K562 (cell line): ENCODE data around the gene RTCB. TPM values are rescaled to one million over a fixed set of nuclear protein-coding genes. Genes with fewer than 3 reads are reported as not detected.

ENCODE experiments used
- ATAC-seq: fragments of 200-7000 bp; cut with Tn5 transposase; 3 replicates; pipeline ENCODE4 v1.9.1; 2020; ENCODE audit warnings: moderate library complexity
- BruUV-seq: library from RNA; stranded (reverse); fragments of 400-500 nt; replicated peaks from 2 replicates; lab custom pipeline; 2021; lab: Mats Ljungman, UMichigan
- CTCF ChIA-PET: fragments of 300-600 bp; formaldehyde crosslinking; extraction: SDS; loops from one replicate; lab custom pipeline; 2021; ENCODE audit warnings: low intra/inter-chr PET ratio; lab: Yijun Ruan, JAX
- POLR2A ChIA-PET: fragments of 300-600, 350-650 bp; sonication (Branson Sonifier 250); formaldehyde crosslinking; extraction: SDS; loops from one replicate; lab custom pipeline; 2021; ENCODE audit warnings: antibody characterized with exemption, inconsistent platforms; lab: Yijun Ruan, JAX
- DNase-seq, 4 experiments: peaks; one replicate each; pipeline versions ENCODE4 v3.0.0 to v3.0.0-alpha.2; 2011 to 2018; ENCODE audit warnings: low spot score in 3 of 4, mixed read lengths in 3 of 4; ENCODE audit errors: extremely low read depth in 1 of 4
- FAIRE-seq: peaks from 2 replicates; lab custom pipeline; 2011; peaks lifted over from hg19 to GRCh38; lab: Jason Lieb, UNC
- H2AFZ ChIP-seq: 2 replicates; pipeline ENCODE4 v1.6.0; 2011; ENCODE audit warnings: low read depth, low read length, control low read depth, inconsistent platforms
- H3K27ac ChIP-seq: fragments of 200-600 bp; 3 replicates; pipeline ENCODE4 v1.8.0; 2011; ENCODE audit warnings: low read depth, mild to moderate bottlenecking, control low read depth, inconsistent platforms, low read length, moderate library complexity, mixed read lengths; ENCODE audit errors: extremely low read depth
- H3K27me3 ChIP-seq, 2 experiments: fragments of 300-600 bp in 1 of 2; 2 replicates in 1 of 2; 3 replicates in 1 of 2; pipeline versions ENCODE4 v1.6.0 to v1.8.0; 2011; ENCODE audit warnings: inconsistent platforms in 2 of 2, low read length in 2 of 2, mild to moderate bottlenecking in 1 of 2, mixed read lengths in 1 of 2, moderate library complexity in 1 of 2; ENCODE audit not compliant: control insufficient read depth in 2 of 2, insufficient read depth in 2 of 2
- H3K36me3 ChIP-seq: fragments of 300-600 bp; 3 replicates; pipeline ENCODE4 v1.8.0; 2011; ENCODE audit warnings: mild to moderate bottlenecking, low read length, inconsistent platforms; ENCODE audit not compliant: control insufficient read depth, insufficient read depth
- H3K4me1 ChIP-seq, 2 experiments: fragments of 200-600 bp in 1 of 2; replicated peaks in 1 of 2; 2 replicates in 1 of 2; 3 replicates in 1 of 2; pipeline versions ENCODE4 v1.5.1 to v1.8.0; 2011; ENCODE audit warnings: inconsistent platforms in 2 of 2, low read length in 2 of 2, mild to moderate bottlenecking in 1 of 2, mixed read lengths in 1 of 2, moderate library complexity in 1 of 2; ENCODE audit not compliant: control insufficient read depth in 2 of 2, insufficient read depth in 2 of 2
- H3K4me2 ChIP-seq: 2 replicates; pipeline ENCODE4 v1.6.1; 2011; ENCODE audit warnings: low read length, control low read depth, inconsistent platforms, mixed read lengths; ENCODE audit not compliant: insufficient read depth
- H3K4me3 ChIP-seq: fragments of 200-600 bp; sonication (generic), shearing (Covaris generic); 2 replicates; pipeline ENCODE4 v1.5.1; 2016; ENCODE audit warnings: control low read depth, inconsistent platforms
- H3K79me2 ChIP-seq: fragments of 200-600 bp; 3 replicates; pipeline ENCODE4 v1.8.0; 2011; ENCODE audit warnings: low read length, inconsistent platforms; ENCODE audit not compliant: control insufficient read depth, insufficient read depth
- H3K9ac ChIP-seq, 2 experiments: 2 replicates each; pipeline versions ENCODE4 v1.6.0 to v1.6.1; 2011; ENCODE audit warnings: low read depth in 2 of 2, low read length in 2 of 2, control low read depth in 1 of 2, inconsistent platforms in 1 of 2, mild to moderate bottlenecking in 1 of 2, mixed read lengths in 1 of 2; ENCODE audit not compliant: insufficient read depth in 1 of 2
- H3K9me1 ChIP-seq: one replicate; pipeline ENCODE4 v1.6.0; 2011; ENCODE audit warnings: inconsistent platforms, mild to moderate bottlenecking, low read length, moderate library complexity; ENCODE audit not compliant: control insufficient read depth, insufficient read depth
- H3K9me3 ChIP-seq: replicated peaks from 2 replicates; pipeline ENCODE4 v1.5.1; 2011; ENCODE audit warnings: low read depth, low read length, inconsistent platforms; ENCODE audit not compliant: control insufficient read depth, insufficient read depth
- H4K20me1 ChIP-seq: replicated peaks from 2 replicates; pipeline ENCODE4 v1.6.1; 2011; ENCODE audit warnings: low read length, inconsistent platforms, mixed read lengths; ENCODE audit not compliant: control insufficient read depth, insufficient read depth
- EP300 ChIP-seq: IDR thresholded peaks from 2 replicates; pipeline ENCODE4 v1.6.1; 2012; ENCODE audit warnings: low read length, improper control_type of control experiment
- FOSL1 ChIP-seq: fragments of 200-800 bp; sonication (Bioruptor generic); conservative IDR thresholded peaks from 2 replicates; pipeline ENCODE4 v1.6.1; 2016; ENCODE audit warnings: missing genetic modification characterization, missing compliant biosample characterization
- FOXK1 ChIP-seq: sonication (generic); formaldehyde crosslinking; IDR thresholded peaks from 2 replicates; pipeline ENCODE4 v1.8.0; 2022; ENCODE audit warnings: missing genetic modification reagents, mild to moderate bottlenecking, borderline replicate concordance
- ILF3 ChIP-seq: fragments of 450-650 bp; IDR thresholded peaks from 2 replicates; pipeline ENCODE4 v1.6.1; 2018; ENCODE audit warnings: antibody characterized with exemption, mild to moderate bottlenecking, moderate library complexity, borderline replicate concordance
- NCOA2 ChIP-seq, 2 experiments: fragments of 450-650 bp; IDR thresholded peaks; 2 replicates each; pipeline ENCODE4 v1.6.1; 2018; ENCODE audit warnings: mild to moderate bottlenecking in 2 of 2, moderate library complexity in 1 of 2; ENCODE audit not compliant: partially characterized antibody in 2 of 2
- PHB ChIP-seq: fragments of 250-450 bp; sonication (Bioruptor Pico); IDR thresholded peaks from 2 replicates; pipeline ENCODE4 v1.5.0; 2021
- POLR2AphosphoS5 ChIP-seq: IDR thresholded peaks from 2 replicates; pipeline ENCODE4 v1.6.1; 2011; ENCODE audit warnings: mild to moderate bottlenecking, low read depth, low read length, moderate library complexity; ENCODE audit not compliant: control insufficient read depth, insufficient read depth
- SPI1 ChIP-seq: IDR thresholded peaks from 2 replicates; pipeline ENCODE4 v1.6.1; 2011; ENCODE audit warnings: low read depth, low read length, control low read depth, borderline replicate concordance
- WGBS: fragments of 100-300 bp; shearing (Covaris generic); methylation state at CpG from one replicate; pipeline ENCODE4 v1.1.6; 2016; ENCODE audit warnings: low coverage, mixed read lengths; ENCODE audit not compliant: insufficient coverage; ENCODE audit errors: missing lambda C conversion rate; 5-methylcytosine and 5-hydroxymethylcytosine counted together
- in situ Hi-C: fragments of 300-500 bp; cut with MboI; formaldehyde crosslinking; loops from 4 replicates; pipeline ENCODE4 v1.15.0; 2018; ENCODE audit warnings: inconsistent platforms, mixed read lengths
- intact Hi-C: fragments of 100-400 bp; cut with micrococcal nuclease; formaldehyde crosslinking; loops from 2 replicates; pipeline ENCODE4 v1.14.2; 2022
- polyA plus RNA-seq, 8 experiments: library from polyadenylated mRNA; depleted of rRNA in 4 of 8; stranded (reverse) in 5 of 8; unstranded in 3 of 8; fragments of >200 nt; fragmentation: Nextera tagmentation in 2 of 8; fragmentation: Illumina TruSeq in 1 of 8; extraction: Ambion mirVana in 2 of 8; extraction: Trizol in 1 of 8; gene quantifications; 2 replicates each; pipeline versions ENCODE4 v1.2.1 to v1.2.3, GENCODE V29; 2011 to 2014; ENCODE audit warnings: inconsistent platforms in 1 of 8, missing spikeins in 1 of 8
- total RNA-seq, 7 experiments: library from RNA; depleted of rRNA in 6 of 7; stranded (reverse); fragments of >200 nt in 6 of 7; fragmentation: Illumina TruSeq in 2 of 7; extraction: Trizol in 2 of 7; gene quantifications; 2 replicates each; pipeline versions ENCODE4 v1.2.1 to v1.2.3, GENCODE V29; 2011 to 2021; ENCODE audit warnings: low replicate concordance in 1 of 7
- TF ChIP-seq, protein P1 (sequence below): fragments of 450-650 bp; IDR thresholded peaks from one replicate; pipeline ENCODE4 v1.6.1; 2018; ENCODE audit warnings: mild to moderate bottlenecking, moderate library complexity; ENCODE audit not compliant: partially characterized antibody
- TF ChIP-seq, protein P2 (sequence below): fragments of 450-650 bp; formaldehyde crosslinking; IDR thresholded peaks from 2 replicates; pipeline ENCODE4 v1.4.0; 2022; ENCODE audit warnings: missing genetic modification characterization

RTCB gene
- total and polyA plus RNA-seq, 9 of the 15 experiments (the other 6 are each of a cell fraction or from before 2014, with no cell fraction given): 80.3 to 269 (median 92.3) TPM

DNA sequence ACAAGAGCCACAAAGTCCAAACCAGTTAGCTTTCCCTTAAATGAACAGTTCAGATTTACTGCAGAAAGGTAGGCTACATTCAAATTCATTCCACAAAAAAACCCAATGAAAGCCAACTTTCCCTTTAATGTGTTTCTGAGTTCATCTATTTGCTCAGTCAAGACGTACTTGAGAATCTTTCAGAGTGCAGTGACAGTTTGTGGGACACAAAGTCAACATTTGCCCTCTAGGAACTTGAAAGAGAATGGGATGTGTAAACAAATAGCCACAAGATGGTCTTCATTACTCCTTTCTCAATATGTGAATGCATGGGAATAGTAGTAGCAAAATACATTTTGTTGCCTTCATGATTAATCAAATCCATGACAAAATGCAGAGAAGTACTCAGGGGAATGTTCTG, 15.8 kb downstream of the RTCB start:
- intact Hi-C loops: no loop called here
- ChIA-PET POLR2A (interaction anchor here (0.5 kb wide), 1 partner anchor 175 kb away, joined by 3 read pairs; no protein-coding TSS in a partner anchor), CTCF (no interaction called here)
- no peaks in the 10 kb centered on the region for H3K79me2 ChIP-seq
- no peak overlapping the region for H2AFZ ChIP-seq
- H3K9me1 ChIP-seq: no peaks in the 10 kb centered on the region
- H3K27me3 ChIP-seq: no peaks in the 10 kb centered on the region
- no peaks in the 10 kb centered on the region for H4K20me1 ChIP-seq
- in situ Hi-C loops: no loop called here
- no peak for FAIRE-seq
- no peak overlapping the region for H3K9ac ChIP-seq
- H3K9me3 ChIP-seq: no peaks in the 10 kb centered on the region
- H3K4me1 ChIP-seq: no peaks in the 10 kb centered on the region
- no peak for DNase-seq
- WGBS: 100% methylated on average over 1 of the region's 1 CpG
- no peak overlapping the region for H3K4me3 ChIP-seq
- peaks cover 90% of the 10 kb centered on the region; the same call in 2 of the 3 replicates for H3K36me3 ChIP-seq
- no peak overlapping the region for H3K27ac ChIP-seq
- TF ChIP-seq, protein P1, sequence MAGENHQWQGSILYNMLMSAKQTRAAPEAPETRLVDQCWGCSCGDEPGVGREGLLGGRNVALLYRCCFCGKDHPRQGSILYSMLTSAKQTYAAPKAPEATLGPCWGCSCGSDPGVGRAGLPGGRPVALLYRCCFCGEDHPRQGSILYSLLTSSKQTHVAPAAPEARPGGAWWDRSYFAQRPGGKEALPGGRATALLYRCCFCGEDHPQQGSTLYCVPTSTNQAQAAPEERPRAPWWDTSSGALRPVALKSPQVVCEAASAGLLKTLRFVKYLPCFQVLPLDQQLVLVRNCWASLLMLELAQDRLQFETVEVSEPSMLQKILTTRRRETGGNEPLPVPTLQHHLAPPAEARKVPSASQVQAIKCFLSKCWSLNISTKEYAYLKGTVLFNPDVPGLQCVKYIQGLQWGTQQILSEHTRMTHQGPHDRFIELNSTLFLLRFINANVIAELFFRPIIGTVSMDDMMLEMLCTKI: no peak
- TF ChIP-seq POLR2AphosphoS5 (no peak), SPI1 (no peak), FOXK1 (CRISPR knock-in tag) (no peak), PHB (CRISPR knock-in tag) (no peak), FOSL1 (tag) (no peak), ILF3 (no peak), NCOA2 (IDR thresholded peaks at IDR 0.05; ENCODE audit: partially characterized antibody in 2 of 2) (no peak), EP300 (no peak)
- TF ChIP-seq, protein P2, sequence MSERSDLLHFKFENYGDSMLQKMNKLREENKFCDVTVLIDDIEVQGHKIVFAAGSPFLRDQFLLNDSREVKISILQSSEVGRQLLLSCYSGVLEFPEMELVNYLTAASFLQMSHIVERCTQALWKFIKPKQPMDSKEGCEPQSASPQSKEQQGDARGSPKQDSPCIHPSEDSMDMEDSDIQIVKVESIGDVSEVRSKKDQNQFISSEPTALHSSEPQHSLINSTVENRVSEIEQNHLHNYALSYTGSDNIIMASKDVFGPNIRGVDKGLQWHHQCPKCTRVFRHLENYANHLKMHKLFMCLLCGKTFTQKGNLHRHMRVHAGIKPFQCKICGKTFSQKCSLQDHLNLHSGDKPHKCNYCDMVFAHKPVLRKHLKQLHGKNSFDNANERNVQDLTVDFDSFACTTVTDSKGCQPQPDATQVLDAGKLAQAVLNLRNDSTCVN (CRISPR knock-in tag): no peak
- BruUV-seq: no TSS peak
- no peak for ATAC-seq
- no peak overlapping the region for H3K4me2 ChIP-seq
